Measurements from ENCODE around the gene TOX2.

DNA sequence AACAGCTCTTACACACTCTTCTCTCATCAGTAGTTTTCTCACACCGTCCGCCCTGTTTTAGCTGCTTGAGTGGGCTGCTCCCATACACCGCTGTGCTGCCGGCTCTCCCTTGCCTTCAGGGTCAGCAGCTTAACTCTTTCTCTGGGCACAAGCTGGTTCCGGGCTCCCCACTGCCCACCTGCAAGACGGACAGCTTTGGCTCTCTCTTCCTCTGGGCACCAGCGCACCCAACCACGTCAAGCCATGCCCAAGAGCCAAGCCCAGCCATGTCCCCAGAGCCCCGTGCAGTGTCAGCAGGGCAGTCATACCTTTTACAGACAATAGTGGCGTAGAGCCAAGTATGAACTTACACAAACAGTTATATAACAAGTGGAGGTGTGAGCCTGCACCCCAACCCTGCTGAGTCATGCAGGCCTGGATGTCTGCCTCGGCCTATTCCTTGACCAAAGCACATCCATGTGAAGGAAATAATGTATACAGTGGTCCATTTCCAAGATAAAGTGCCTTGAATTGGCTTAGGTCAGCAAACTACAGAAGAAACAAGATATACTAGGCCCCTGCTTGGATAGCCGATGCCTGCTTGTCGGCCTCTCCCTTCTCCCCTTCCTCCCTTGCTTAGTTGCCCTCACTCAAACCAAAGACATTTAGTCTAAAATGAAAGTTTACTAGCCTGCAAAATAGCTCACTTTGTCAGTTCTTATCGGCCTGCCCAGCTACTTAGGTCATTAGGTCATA, 183.0 kb downstream of the TOX2 start:
- TF ChIP-seq, protein P1, sequence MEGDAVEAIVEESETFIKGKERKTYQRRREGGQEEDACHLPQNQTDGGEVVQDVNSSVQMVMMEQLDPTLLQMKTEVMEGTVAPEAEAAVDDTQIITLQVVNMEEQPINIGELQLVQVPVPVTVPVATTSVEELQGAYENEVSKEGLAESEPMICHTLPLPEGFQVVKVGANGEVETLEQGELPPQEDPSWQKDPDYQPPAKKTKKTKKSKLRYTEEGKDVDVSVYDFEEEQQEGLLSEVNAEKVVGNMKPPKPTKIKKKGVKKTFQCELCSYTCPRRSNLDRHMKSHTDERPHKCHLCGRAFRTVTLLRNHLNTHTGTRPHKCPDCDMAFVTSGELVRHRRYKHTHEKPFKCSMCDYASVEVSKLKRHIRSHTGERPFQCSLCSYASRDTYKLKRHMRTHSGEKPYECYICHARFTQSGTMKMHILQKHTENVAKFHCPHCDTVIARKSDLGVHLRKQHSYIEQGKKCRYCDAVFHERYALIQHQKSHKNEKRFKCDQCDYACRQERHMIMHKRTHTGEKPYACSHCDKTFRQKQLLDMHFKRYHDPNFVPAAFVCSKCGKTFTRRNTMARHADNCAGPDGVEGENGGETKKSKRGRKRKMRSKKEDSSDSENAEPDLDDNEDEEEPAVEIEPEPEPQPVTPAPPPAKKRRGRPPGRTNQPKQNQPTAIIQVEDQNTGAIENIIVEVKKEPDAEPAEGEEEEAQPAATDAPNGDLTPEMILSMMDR (IDR thresholded peaks at IDR 0.05), result no peak
- TF ChIP-seq ZFX (IDR thresholded peaks at IDR 0.05; ENCODE audit: borderline replicate concordance), result no peak

Measured in 22Rv1 (cell line).